Measurements from ENCODE around the gene CCDC57.

The CCDC57 gene

DNA sequence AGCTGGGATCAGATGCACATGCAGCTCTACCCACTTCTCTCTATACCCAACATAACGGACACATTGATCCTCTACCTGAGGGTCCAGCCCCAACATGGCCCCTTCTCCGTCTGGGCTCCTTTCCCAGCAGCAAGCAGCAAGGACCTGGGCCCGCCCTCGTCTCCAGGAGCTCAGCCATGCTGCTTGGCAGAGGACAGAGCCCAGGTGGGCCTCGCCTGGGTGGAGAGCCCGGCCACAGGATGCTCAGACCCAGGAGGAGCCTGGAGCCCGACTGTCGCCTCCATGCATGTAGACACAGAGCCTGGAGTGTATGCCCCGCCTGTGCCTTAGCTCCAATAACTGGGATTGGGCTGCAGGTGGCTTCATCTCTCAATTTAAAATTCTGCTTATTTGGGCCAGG lies 57.0 kb downstream of the CCDC57 start:
- no peak for TF ChIP-seq FOXP2 (optimal IDR thresholded peaks at IDR 0.05; ENCODE audit: borderline replicate concordance, extremely low read depth, extremely low read length, insufficient read depth)
- no peak for TF ChIP-seq REST (IDR thresholded peaks at IDR 0.05; ENCODE audit: insufficient read depth in 1 of 2, low read depth in 2 of 2, low read length in 2 of 2)
- no peak for TF ChIP-seq SIN3A (IDR thresholded peaks at IDR 0.05; ENCODE audit: borderline replicate concordance, insufficient read depth, low read length)
- no peak for TF ChIP-seq POLR2AphosphoS5 (IDR thresholded peaks at IDR 0.05; ENCODE audit: low read depth, low read length)
- no peak for TF ChIP-seq TAF1 (IDR thresholded peaks at IDR 0.05; ENCODE audit: borderline replicate concordance, insufficient read depth, low read length)

GRCh38 chr17:82154881-82155331 lies 57.7 kb downstream of the CCDC57 start:
- TF ChIP-seq SIN3A (IDR thresholded peaks at IDR 0.05; ENCODE audit: borderline replicate concordance, insufficient read depth, low read length): no peak
- no peak for TF ChIP-seq FOXP2 (optimal IDR thresholded peaks at IDR 0.05; ENCODE audit: borderline replicate concordance, extremely low read depth, extremely low read length, insufficient read depth)
- TF ChIP-seq POLR2AphosphoS5 (IDR thresholded peaks at IDR 0.05; ENCODE audit: low read depth, low read length): no peak
- no peak for TF ChIP-seq TAF1 (IDR thresholded peaks at IDR 0.05; ENCODE audit: borderline replicate concordance, insufficient read depth, low read length)
- TF ChIP-seq REST (IDR thresholded peaks at IDR 0.05; ENCODE audit: insufficient read depth in 1 of 2, low read depth in 2 of 2, low read length in 2 of 2): no peak

- no peak for TF ChIP-seq TAF1 (IDR thresholded peaks at IDR 0.05; ENCODE audit: borderline replicate concordance, insufficient read depth, low read length)
- TF ChIP-seq REST (IDR thresholded peaks at IDR 0.05; ENCODE audit: insufficient read depth in 1 of 2, low read depth in 2 of 2, low read length in 2 of 2): no peak
- no peak for TF ChIP-seq SIN3A (IDR thresholded peaks at IDR 0.05; ENCODE audit: borderline replicate concordance, insufficient read depth, low read length)
- TF ChIP-seq POLR2AphosphoS5 (IDR thresholded peaks at IDR 0.05; ENCODE audit: low read depth, low read length): no peak
- TF ChIP-seq FOXP2 (optimal IDR thresholded peaks at IDR 0.05; ENCODE audit: borderline replicate concordance, extremely low read depth, extremely low read length, insufficient read depth): peak; percentile 24
Observed at GRCh38 chr17:82153745-82154375, 58.8 kb downstream of the CCDC57 start.

GRCh38 chr17:82153295-82153691 lies 59.3 kb downstream of the CCDC57 start:
- TF ChIP-seq REST (IDR thresholded peaks at IDR 0.05; ENCODE audit: insufficient read depth in 1 of 2, low read depth in 2 of 2, low read length in 2 of 2): no peak
- no peak for TF ChIP-seq SIN3A (IDR thresholded peaks at IDR 0.05; ENCODE audit: borderline replicate concordance, insufficient read depth, low read length)
- no peak for TF ChIP-seq FOXP2 (optimal IDR thresholded peaks at IDR 0.05; ENCODE audit: borderline replicate concordance, extremely low read depth, extremely low read length, insufficient read depth)
- no peak for TF ChIP-seq TAF1 (IDR thresholded peaks at IDR 0.05; ENCODE audit: borderline replicate concordance, insufficient read depth, low read length)
- no peak for TF ChIP-seq POLR2AphosphoS5 (IDR thresholded peaks at IDR 0.05; ENCODE audit: low read depth, low read length)

All from PFSK-1 (cell line).